ENCODE data around the gene OR6B1. TPM values are rescaled to one million over a fixed set of nuclear protein-coding genes. Genes with fewer than 3 reads are reported as not detected.

Gene OR6B1
- total and polyA plus RNA-seq, 2 of the 8 experiments (the other 6 are each of a cell fraction or from before 2014, with no cell fraction given), result not detected

GRCh38 chr7:144026203-144026883, 26.2 kb downstream of the OR6B1 start (continued):
- TF ChIP-seq RAD21 (IDR thresholded peaks at IDR 0.05 in 1 of 2, conservative IDR thresholded peaks at IDR 0.05 in 1 of 2; ENCODE audit: low read depth in 2 of 2, low read length in 2 of 2) (peak; percentile 27 to 34), NANOG (IDR thresholded peaks at IDR 0.05; ENCODE audit: insufficient read depth, low read depth, low read length, poor library complexity, severe bottlenecking) (no peak), BACH1 (IDR thresholded peaks at IDR 0.05; ENCODE audit: low read length) (no peak), GABPA (IDR thresholded peaks at IDR 0.05; ENCODE audit: borderline replicate concordance, insufficient read depth, low read length) (no peak), POLR2A (IDR thresholded peaks at IDR 0.05; ENCODE audit: control extremely low read depth in 1 of 2, low read depth in 2 of 2, low read length in 2 of 2) (no peak), HDAC6 (IDR thresholded peaks at IDR 0.05; ENCODE audit: low read depth, low read length) (no peak), CREB1 (IDR thresholded peaks at IDR 0.05) (no peak)

Data from H1 (cell line).